Measurements from ENCODE around the gene WDPCP.
"Not testable (repeated sequence)": the region's sequence is repeated elsewhere in the genome, so short reads cannot be mapped to it uniquely, and the experiment has no call there.

Gene WDPCP

GRCh38 chr2:63345285-63345633, 243.0 kb downstream of the WDPCP start:
- no peak overlapping the region for H3K27ac ChIP-seq
- no peak for TF ChIP-seq ZFX (IDR thresholded peaks at IDR 0.05; ENCODE audit: borderline replicate concordance)
- TF ChIP-seq CTCF (IDR thresholded peaks at IDR 0.05), result no peak

DNA sequence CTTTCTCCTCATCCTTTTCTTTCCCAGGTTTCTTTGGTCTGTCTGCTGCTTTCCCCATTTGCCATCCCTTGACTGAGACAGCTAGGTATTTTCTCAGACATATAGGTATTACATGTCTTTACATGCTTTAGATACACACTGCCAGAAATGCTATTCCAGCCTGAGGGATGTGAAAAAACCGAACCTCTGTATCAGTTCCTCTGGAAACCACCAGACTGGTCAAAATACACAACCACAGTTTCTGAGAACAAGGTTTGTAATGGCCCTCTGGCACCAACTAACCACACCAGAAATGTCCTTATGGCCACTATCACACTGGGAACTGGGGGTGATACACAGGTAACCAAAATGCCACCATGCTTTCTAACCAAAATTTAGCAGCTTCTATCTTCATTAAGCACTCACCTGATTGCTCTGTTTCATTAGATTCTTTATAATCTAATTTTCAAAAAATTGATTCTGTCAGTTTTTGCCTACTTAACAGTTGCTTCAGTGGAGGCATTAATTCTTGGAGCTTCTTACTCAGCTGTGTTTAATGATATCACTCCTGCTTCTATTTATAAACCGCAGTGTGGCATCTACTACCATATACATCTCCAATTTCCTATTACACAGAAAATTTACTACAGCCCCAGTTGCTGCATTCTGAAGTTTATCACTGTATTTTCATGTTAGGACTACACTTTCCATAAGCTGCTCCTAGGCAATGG, 243.5 kb downstream of the WDPCP start:
- TF ChIP-seq CTCF (IDR thresholded peaks at IDR 0.05) (no peak), ZFX (IDR thresholded peaks at IDR 0.05; ENCODE audit: borderline replicate concordance) (no peak)

DNA sequence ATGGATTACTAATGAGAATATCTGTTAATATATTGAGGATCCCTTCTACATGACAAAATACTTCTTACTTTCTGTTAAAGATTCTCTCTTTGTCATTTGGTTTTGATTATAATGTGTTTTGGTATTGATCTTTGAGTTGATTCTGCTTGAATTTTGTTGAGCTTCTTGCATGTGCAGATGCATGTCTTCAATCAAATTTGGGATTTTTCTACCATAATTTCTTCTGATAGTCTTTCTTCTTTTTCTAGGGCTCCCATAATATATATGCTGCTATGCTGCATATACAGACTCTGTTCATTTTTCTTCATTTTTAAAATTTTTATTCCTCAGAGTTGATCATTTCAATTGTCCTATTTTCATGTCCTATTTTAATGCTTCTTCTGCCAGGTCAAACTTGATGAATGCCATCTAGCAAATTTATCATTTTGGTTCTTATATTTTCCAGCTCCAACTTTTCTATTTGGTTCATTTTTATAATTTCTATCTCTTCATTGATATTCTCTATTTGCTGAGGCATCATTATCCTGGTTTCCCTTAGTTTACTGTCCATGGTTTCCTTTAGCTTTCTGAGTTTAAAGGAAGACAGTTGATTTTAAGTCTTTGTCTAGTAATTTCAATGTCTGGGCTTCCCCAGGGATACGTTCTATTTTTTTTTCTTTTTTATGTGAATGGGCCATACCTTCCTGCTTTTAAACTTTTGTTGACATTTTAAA, 244.7 kb downstream of the WDPCP start:
- no peak overlapping the region for H3K27ac ChIP-seq
- no peak for TF ChIP-seq ZFX (IDR thresholded peaks at IDR 0.05; ENCODE audit: borderline replicate concordance)
- no peak for TF ChIP-seq CTCF (IDR thresholded peaks at IDR 0.05)

More for the DNA sequence above, 243.5 kb downstream of the WDPCP start:
- no peak overlapping the region for H3K27ac ChIP-seq

DNA sequence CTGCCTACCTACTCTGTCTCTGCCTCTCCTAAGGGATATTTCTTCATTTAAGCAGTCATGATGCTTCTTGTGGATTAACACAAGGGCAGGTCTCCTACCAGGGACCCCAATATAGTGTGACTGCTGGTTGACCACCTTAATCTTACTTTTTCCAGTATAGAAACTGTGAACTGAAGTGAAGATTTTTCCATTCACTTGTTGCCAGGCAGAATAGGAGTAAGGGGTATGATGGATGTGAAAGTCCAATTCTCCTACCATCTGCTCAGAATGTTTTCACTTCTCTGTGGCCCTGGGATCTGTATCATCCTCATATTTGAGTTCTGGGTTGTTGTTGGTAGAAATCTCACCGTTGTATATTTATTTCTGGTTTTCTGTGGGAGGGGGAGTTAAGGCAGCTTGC, 247.8 kb downstream of the WDPCP start:
- H3K27ac ChIP-seq, result no peak overlapping the region
- TF ChIP-seq ZFX (IDR thresholded peaks at IDR 0.05; ENCODE audit: borderline replicate concordance) (no peak), CTCF (IDR thresholded peaks at IDR 0.05) (no peak)

DNA sequence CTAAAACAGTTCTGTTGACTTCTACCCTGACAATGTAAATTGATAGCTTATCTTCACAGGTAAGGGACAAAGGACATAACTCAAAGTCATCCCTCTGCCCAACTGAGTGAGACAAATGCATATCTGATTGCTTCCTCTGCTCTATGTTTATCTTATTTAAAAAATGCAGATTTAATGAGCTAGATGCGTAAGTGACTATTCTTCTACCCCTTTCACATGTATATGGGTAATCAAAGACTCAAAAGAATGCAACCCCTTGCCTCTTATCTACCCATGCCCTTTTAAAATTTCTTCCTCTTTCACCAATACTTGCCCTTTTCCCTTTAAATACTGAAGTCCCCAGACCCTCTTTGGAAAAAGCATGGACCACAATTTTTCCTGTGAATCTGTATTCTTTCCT, 253.4 kb downstream of the WDPCP start:
- no peak overlapping the region for H3K27ac ChIP-seq
- TF ChIP-seq ZFX (IDR thresholded peaks at IDR 0.05; ENCODE audit: borderline replicate concordance), result no peak
- TF ChIP-seq CTCF (IDR thresholded peaks at IDR 0.05), result no peak

- TF ChIP-seq ZFX (IDR thresholded peaks at IDR 0.05; ENCODE audit: borderline replicate concordance) (no peak), CTCF (IDR thresholded peaks at IDR 0.05) (no peak)
- no peak overlapping the region for H3K27ac ChIP-seq
These were observed 261.8 kb downstream of the WDPCP start for GRCh38 chr2:63326473-63326872.

DNA sequence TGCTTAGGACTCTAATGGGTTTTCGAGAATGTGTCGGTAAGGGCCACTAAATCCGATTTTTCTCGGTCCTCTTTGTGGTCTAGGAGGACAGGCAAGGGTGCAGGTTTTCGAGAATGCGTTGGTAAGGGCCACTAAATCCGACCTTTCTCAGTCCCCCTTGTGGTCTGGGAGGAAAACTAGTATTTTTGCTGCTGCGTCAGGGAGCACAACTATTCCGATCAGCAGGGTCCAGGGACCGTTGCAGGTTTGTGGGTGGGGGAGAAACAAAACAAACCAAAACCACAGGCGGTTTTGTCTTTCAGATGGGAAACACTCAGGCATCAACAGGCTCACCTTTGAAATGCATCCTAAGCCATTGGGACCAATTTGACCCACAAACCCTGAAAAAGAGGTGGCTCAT, 264.6 kb downstream of the WDPCP start:
- H3K27ac ChIP-seq, result not testable (repeated sequence)

DNA sequence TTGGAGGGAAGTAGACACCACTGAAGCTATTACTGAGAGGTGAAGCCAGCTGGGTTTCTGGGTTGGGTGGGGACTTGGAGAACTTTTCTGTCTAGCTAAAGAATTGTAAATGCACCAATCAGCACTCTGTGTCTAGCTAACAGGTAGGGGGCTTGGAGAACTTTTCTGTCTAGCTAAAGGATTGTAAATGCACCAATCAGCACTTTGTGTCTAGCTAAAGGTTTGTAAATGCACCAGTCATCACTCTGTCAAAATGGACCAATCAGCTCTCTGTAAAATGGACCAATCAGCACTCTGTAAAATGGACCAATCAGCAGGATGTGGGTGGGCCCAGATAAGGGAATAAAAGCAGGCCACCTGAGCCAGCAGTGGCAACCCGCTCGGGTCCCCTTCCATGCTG, 266.3 kb downstream of the WDPCP start:
- H3K27ac ChIP-seq, result not testable (repeated sequence)

Data from 22Rv1 (cell line).